Suprapubic skin (tissue), 3 donors: Measurements from ENCODE around the gene CAMSAP1.

Source experiments
- EP300 ChIP-seq: sonication (generic); formaldehyde crosslinking; IDR thresholded peaks from one replicate; pipeline ENCODE4 v1.6.1; 2017; ENCODE audit warnings: antibody characterized with exemption
- POLR2A ChIP-seq, 2 donors: fragments of 450-650 bp; IDR thresholded peaks; one replicate each; pipeline ENCODE4 v1.6.1; 2017; ENCODE audit warnings: antibody characterized with exemption in 2 of 2, mild to moderate bottlenecking in 2 of 2, moderate library complexity in 2 of 2
- TF ChIP-seq, protein P1 (sequence below), 2 donors: fragments of 200-600 bp in 1 of 2; fragments of 450-650 bp in 1 of 2; sonication (generic) in 1 of 2; IDR thresholded peaks; one replicate each; pipeline ENCODE4 v1.5.1; 2016 to 2019; ENCODE audit warnings: antibody characterized with exemption in 2 of 2, mild to moderate bottlenecking in 1 of 2, moderate library complexity in 1 of 2

- TF ChIP-seq, protein P1, sequence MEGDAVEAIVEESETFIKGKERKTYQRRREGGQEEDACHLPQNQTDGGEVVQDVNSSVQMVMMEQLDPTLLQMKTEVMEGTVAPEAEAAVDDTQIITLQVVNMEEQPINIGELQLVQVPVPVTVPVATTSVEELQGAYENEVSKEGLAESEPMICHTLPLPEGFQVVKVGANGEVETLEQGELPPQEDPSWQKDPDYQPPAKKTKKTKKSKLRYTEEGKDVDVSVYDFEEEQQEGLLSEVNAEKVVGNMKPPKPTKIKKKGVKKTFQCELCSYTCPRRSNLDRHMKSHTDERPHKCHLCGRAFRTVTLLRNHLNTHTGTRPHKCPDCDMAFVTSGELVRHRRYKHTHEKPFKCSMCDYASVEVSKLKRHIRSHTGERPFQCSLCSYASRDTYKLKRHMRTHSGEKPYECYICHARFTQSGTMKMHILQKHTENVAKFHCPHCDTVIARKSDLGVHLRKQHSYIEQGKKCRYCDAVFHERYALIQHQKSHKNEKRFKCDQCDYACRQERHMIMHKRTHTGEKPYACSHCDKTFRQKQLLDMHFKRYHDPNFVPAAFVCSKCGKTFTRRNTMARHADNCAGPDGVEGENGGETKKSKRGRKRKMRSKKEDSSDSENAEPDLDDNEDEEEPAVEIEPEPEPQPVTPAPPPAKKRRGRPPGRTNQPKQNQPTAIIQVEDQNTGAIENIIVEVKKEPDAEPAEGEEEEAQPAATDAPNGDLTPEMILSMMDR (IDR thresholded peaks at IDR 0.05): no peak
- TF ChIP-seq POLR2A (IDR thresholded peaks at IDR 0.05) (no peak), EP300 (no peak)
Observed at GRCh38 chr9:135948968-135949367, 41.6 kb upstream of the CAMSAP1 start.
